Keratinocyte (primary cell): ENCODE data around the gene GUCA2A.

Experiments used
- CTCF ChIP-seq, 3 experiments: IDR thresholded peaks in 1 of 3; conservative IDR thresholded peaks in 1 of 3; optimal IDR thresholded peaks in 1 of 3; 2 replicates in 2 of 3; 3 replicates in 1 of 3; pipeline versions ENCODE3 to v1.5.1; 2011; ENCODE audit warnings: low read length in 3 of 3, mild to moderate bottlenecking in 3 of 3, moderate library complexity in 2 of 3, control low read depth in 1 of 3, inconsistent platforms in 1 of 3; ENCODE audit not compliant: insufficient read depth in 2 of 3; ENCODE audit errors: extremely low read depth in 1 of 3
- EZH2 ChIP-seq: IDR thresholded peaks from one replicate; pipeline ENCODE4 v1.6.1; 2012; ENCODE audit warnings: inconsistent platforms, mild to moderate bottlenecking, low read length, moderate library complexity

GRCh38 chr1:42140191-42140590 is 24.4 kb downstream of the GUCA2A start:
- TF ChIP-seq CTCF (optimal IDR thresholded peaks at IDR 0.05 in 1 of 3, IDR thresholded peaks at IDR 0.05 in 1 of 3, conservative IDR thresholded peaks at IDR 0.05 in 1 of 3; ENCODE audit: extremely low read depth in 1 of 3, insufficient read depth in 2 of 3, low read length in 3 of 3) (no peak), EZH2 (no peak)
